Urinary bladder (tissue), 4 donors: Measurements from ENCODE around the gene MAB21L4. TPM values are rescaled to one million over a fixed set of nuclear protein-coding genes. Genes with fewer than 3 reads are reported as not detected.
A peak's percentile ranks its signal among the peaks of the same experiment; 100 is the strongest.
"Not testable (repeated sequence)": the region's sequence is repeated elsewhere in the genome, so short reads cannot be mapped to it uniquely, and the experiment has no call there.

Experiments
- DNase-seq: peaks from one replicate; pipeline ENCODE4 v3.0.0-alpha.2; 2015; ENCODE audit errors: extremely low spot score
- H3K27ac ChIP-seq: one replicate; pipeline ENCODE4 v1.5.1; 2013; ENCODE audit warnings: low read depth, mild to moderate bottlenecking, moderate library complexity
- H3K36me3 ChIP-seq: one replicate; pipeline ENCODE4 v1.6.1; 2013; ENCODE audit warnings: mild to moderate bottlenecking, moderate library complexity; ENCODE audit not compliant: insufficient read depth
- H3K4me1 ChIP-seq: one replicate; pipeline ENCODE4 v1.6.1; 2013; ENCODE audit warnings: mild to moderate bottlenecking, moderate library complexity; ENCODE audit not compliant: insufficient read depth
- H3K4me3 ChIP-seq: one replicate; pipeline ENCODE4 v1.5.1; 2013; ENCODE audit warnings: low read depth, low read length
- WGBS: extraction: QIAGEN DNeasy Blood & Tissue Kit; methylation state at CpG from one replicate; pipeline ENCODE4 v1.1.7; 2013; 5-methylcytosine and 5-hydroxymethylcytosine counted together
- polyA plus RNA-seq: library from polyadenylated mRNA; stranded (reverse); fragments of 200-250 nt; gene quantifications from one replicate; pipeline ENCODE4 v1.2.3, GENCODE V29; 2013
- total RNA-seq: library from RNA; depleted of rRNA; stranded (reverse); fragments of >200 nt; gene quantifications from one replicate; pipeline ENCODE4 v1.2.3, GENCODE V29; 2014
- donor health status: healthy with polysubstance abuse.
- donor health status: healthy.

MAB21L4 gene
- total and polyA plus RNA-seq, 2 donors: 0.42 to 1.2 TPM

DNA sequence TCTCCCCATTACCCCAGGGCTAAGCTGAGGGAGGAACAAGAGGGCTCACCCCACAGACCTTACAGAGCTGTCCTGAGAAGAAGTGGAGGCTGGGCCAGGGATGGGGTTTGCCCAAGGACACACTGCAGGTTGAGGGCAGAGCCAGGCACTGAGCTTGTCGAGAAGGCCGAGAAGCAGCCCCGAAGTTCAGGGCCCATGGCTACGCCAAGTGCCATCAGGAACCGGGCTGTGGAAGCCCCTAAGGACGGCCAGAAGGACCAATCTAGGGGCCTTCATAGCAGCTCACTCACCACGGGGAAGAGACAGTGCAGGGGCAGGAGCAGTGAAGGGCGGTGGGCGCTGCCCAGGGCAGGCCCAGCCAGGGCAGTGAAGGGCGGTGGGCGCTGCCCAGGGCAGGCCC, 45.9 kb downstream of the MAB21L4 start:
- Histone ChIP-seq H3K36me3 (no peaks in the 10 kb centered on the region), H3K27ac (no peak overlapping the region), H3K4me1 (no peaks in the 10 kb centered on the region), H3K4me3 (no peak overlapping the region)
- DNase-seq: no peak
- WGBS: 89% methylated on average over 11 of the region's 11 CpGs

DNA sequence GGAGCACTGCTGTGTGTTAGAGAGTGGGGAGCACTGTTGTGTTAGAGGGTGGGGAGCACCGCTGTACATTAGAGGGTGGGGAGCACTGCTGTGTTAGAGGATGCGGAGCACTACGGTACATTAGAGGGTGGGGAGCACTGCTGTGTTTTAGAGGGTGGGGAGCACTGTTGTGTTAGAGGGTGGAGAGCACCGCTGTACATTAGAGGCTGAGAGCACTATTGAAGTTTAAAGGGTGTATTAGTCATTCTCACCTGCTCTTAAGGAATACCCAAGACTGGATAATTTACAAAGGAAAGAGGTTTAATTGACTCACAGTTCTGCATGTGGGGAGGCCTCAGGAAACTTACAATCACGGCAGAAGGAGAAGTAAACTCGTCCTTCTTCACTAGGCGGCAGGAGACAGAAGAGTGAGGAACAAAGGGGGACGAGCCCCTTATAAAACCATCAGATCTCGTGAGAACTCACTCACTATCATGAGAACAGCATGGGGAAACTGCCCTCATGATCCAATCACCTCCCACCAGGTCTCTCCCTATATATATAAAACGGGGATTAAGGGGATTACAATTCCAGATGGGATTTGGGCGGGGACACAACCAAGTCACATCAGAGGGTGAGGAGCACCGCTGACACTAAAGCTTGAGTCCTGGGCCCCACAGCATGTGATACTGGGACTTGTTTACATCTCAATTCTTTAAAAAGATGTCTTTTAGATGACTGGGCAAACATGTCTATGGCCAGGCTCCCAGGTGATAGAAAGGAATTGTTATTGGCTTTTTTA, 46.9 kb downstream of the MAB21L4 start:
- H3K4me3 ChIP-seq: no peak overlapping the region
- 56% methylated on average over 12 of the region's 12 CpGs for WGBS
- H3K27ac ChIP-seq: no peak overlapping the region
- DNase-seq: no peak
- H3K4me1 ChIP-seq: no peaks in the 10 kb centered on the region
- H3K36me3 ChIP-seq: no peaks in the 10 kb centered on the region

DNA sequence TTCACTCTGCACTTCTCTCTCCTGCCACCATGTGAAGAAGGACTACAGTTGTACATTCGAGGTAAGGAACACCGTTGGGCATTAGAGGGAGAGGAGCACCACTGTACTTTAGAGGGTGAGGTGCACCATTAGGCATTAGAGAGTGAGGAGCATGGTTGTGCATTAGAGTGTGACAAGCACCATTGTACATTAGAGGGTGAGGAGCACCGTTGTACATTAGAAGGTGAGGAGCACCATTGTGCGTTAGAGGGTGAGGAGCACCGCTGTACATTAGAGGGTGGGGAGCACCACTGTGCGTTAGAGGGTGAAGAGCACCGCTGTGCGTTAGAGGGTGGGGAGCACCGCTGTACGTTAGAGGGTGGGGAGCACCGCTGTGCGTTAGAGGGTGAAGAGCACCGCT, 48.1 kb downstream of the MAB21L4 start:
- Histone ChIP-seq H3K4me3 (no peak overlapping the region), H3K4me1 (no peaks in the 10 kb centered on the region), H3K27ac (no peak overlapping the region), H3K36me3 (no peaks in the 10 kb centered on the region)
- WGBS: 90% methylated on average over 13 of the region's 13 CpGs
- no peak for DNase-seq

DNA sequence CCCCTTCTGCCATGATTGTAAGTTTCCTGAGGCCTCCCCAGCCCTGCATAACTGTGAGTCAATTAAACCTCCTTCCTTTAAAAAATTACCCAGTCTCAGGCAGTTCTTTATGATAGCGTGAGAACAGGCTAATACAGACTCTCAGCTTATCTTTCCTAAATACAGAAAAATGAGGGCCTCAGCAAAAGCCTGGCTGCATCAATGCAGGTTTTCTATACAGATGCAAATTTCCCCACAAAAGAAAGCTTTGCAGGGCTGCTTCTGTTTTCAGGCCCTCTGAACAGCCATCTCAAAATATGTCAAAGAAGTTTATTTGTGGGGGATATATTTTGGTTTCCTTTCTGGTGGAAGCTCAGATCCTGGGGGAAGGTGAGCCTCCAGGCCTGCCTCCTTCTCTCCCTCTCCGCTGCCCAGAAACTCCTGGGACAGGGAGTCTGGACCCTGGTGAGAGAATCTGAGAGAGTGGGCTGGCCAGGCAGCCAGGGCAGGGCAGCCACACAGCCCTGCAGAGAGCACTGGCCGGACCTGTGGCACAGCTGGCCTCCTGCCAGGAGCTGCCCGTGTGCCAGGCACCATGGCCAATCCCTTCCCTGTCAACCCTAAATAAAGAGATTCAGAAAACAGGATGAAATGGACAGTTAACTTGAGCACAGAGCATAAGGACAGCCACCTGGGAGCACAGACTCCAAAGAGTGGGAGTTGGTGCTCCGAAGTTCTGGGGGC, 48.9 kb downstream of the MAB21L4 start:
- no peaks in the 10 kb centered on the region for H3K36me3 ChIP-seq

DNA sequence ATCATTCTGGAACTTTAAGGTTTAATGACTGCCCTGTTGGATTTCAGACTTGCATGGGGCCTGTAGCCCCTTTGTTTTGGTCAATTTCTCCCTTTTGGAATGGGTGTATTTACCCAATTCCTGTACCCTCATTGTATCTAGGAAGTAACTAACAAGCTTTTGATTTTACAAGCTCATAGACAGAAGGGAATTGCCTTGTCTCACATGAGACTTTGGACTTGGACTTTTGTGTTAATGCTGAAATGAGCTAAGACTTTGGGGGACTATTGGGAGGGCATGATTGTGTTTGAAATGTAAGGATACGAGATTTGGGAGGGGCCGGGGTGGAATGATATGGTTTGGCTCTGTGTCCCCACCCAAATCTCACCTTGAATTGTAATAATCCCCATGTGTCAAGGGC, 49.6 kb downstream of the MAB21L4 start:
- H3K27ac ChIP-seq, H3K4me1 ChIP-seq, H3K36me3 ChIP-seq, H3K4me3 ChIP-seq, DNase-seq: not testable (repeated sequence)
- 82% methylated on average over 2 of the region's 2 CpGs for WGBS

More for the DNA sequence above, 48.9 kb downstream of the MAB21L4 start:
- Histone ChIP-seq H3K4me3 (no peak overlapping the region), H3K4me1 (no peaks in the 10 kb centered on the region), H3K27ac (no peak overlapping the region)
- WGBS: 78% methylated on average over 5 of the region's 5 CpGs
- no peak for DNase-seq

DNA sequence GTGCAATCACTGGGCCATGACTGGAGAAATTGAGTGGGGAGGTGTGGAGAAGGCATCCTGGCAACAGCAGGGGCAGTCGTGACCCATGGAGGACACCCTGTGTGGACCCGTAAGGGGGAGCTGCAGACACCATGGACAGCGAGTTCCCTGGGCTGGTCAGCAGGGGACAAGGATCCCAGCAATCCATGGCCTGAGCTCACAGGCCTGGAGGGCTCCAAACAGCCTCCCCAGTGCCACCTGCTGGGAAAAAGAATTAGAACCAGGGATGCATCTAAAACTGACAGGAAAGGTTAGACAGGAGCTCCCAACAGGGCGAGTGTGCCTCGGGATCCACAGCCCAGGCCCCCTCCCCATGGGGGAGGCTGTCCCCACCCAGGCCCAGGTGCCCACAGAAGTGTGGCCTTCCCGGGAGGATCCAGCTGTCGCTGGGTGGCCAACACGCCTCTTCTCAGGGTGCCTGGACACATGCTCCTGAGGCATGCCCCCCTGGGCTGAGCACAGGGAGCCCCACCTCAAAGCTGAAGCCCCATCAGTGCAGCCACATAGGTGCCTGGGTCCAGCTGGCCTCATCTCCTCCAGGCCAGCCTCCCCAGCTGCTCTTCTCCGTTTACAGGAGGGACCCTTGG, 55.4 kb downstream of the MAB21L4 start:
- peak; percentile 37 for DNase-seq
- Histone ChIP-seq H3K27ac (no peak overlapping the region), H3K4me3 (no peak overlapping the region), H3K4me1 (no peaks in the 10 kb centered on the region), H3K36me3 (no peaks in the 10 kb centered on the region)
- 41% methylated on average over 9 of the region's 9 CpGs for WGBS

DNA sequence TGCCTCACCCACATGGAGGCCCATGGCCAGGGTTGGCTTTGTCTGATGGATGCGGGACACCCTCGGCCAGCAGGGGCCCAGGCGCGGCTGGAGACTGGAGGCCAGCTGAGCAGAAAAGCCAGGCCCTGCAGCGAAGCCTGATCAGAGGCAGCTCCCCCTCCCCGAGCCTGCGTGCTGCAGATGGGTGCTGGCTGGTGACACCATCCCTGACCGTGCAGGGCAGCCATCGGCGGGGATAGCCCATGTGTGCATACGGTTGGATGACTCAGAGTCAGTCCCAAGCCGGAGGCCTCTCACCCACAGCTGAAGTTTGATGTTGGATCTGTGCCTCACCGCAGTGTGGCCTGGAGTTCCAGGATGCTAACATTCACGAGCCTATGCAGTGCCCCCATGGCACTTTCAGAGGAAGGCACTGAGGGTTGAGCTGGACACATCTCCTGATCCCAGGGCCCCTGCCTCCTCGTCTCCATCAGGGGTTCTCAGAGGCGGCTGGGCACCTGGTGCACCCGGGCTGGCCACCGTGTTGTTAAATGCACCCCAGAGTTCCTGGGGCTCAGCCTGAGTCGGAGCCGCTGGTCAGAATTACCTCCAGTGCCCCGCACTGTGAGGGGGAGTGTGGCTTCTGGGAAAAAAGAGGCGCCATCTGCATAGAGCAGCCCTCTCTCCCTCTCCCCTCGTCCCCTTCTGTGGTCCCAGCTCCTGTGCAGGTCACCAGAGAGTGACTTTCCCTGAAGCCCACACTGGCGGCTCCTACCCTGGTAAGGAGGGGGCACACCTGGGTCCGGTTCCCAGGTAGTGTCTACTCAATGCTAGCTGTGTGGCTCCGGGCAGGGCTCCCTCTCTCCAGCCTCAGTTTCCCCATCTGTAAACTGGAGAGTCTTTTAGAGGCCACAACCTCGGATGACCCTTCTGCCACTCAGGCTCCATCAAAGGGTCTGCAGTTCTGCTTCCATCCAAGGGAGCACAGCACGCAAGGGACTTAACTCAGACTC, 56.5 kb downstream of the MAB21L4 start:
- 87% methylated on average over 28 of the region's 28 CpGs for WGBS
- DNase-seq: no peak
- Histone ChIP-seq H3K4me1 (no peaks in the 10 kb centered on the region), H3K36me3 (no peaks in the 10 kb centered on the region), H3K4me3 (no peak overlapping the region), H3K27ac (no peak overlapping the region)

DNA sequence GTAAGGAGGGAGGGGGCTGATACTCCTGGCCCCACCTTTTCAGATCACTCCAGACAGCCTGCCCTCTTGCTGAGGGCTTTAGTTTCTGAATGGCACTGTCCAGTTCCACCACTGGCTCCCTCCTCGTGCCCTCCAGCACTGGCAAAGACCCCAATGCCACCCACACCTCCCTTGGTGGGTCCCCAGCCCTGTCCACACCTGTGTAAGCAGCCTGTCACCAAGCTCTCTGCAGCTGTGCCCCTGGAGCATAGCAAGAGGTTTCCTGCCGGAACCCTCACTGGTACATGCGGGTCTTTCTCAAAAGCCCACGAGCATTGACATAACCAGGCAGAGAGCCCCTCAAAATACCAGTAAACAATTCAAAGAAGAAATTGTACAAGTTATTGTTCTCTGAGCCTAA, 58.3 kb downstream of the MAB21L4 start:
- no peak for DNase-seq
- H3K36me3 ChIP-seq: no peaks in the 10 kb centered on the region
- no peak overlapping the region for H3K4me3 ChIP-seq
- WGBS: 74% methylated on average over 4 of the region's 4 CpGs
- H3K27ac ChIP-seq: no peak overlapping the region
- H3K4me1 ChIP-seq: no peaks in the 10 kb centered on the region

DNA sequence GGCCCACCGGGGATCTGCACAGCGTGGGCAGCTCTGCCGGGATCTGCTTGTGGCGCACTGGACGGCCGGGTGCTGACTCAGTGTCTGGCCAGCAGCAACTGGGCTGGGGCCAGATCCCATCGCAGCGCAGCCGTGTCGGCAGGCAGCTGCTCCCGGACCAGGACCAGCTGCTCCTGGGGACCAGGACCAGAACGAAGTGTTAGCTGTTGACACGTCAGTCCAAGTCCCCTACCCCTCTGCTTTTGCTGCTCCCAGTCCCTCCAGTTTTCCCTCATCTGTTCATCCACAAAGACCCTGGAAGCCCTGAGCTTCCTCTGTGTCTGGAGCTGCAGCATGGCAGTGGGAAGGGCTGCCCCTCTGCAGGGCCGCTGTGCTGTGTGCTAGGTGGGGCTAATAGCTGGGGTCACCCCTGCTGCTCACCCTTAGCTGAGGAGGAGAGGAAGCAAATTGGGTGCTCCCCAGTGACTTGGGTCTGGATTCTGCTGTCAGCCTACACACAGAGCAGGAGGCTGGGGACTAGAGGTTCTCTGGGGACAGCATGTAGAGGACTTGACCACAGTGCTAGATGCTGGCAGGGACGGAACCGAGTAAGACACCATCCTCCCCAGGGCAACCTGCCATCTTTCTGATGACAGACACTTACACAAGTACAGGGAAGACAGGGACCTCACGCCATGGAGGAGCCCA, 59.0 kb downstream of the MAB21L4 start:
- H3K4me3 ChIP-seq: no peak overlapping the region
- WGBS: 33% methylated on average over 17 of the region's 17 CpGs
- DNase-seq: no peak
- no peaks in the 10 kb centered on the region for H3K36me3 ChIP-seq
- H3K27ac ChIP-seq: no peak overlapping the region
- no peaks in the 10 kb centered on the region for H3K4me1 ChIP-seq

Other genes starting within 250 kb of the MAB21L4 start
- not detected for gene AQP12B, start 213.3 kb downstream of the MAB21L4 start, total RNA-seq
- not detected for gene AQP12B, start 213.3 kb downstream of the MAB21L4 start, polyA plus RNA-seq
- not detected for gene AQP12A, start 204.3 kb downstream of the MAB21L4 start, total RNA-seq
- not detected for gene AQP12A, start 204.3 kb downstream of the MAB21L4 start, polyA plus RNA-seq
- gene KIF1A, start 75.9 kb downstream of the MAB21L4 start, total RNA-seq: 5.2 TPM
- gene KIF1A, start 75.9 kb downstream of the MAB21L4 start, polyA plus RNA-seq: 1.2 TPM
- gene AGXT, start 27.3 kb downstream of the MAB21L4 start, total RNA-seq: not detected
- 0.49 TPM for gene AGXT, start 27.3 kb downstream of the MAB21L4 start, polyA plus RNA-seq
- gene CROCC2, start 10.2 kb upstream of the MAB21L4 start, total RNA-seq: not detected
- gene CROCC2, start 10.2 kb upstream of the MAB21L4 start, polyA plus RNA-seq: 0.08 TPM
- gene SNED1, start 102.5 kb upstream of the MAB21L4 start, total RNA-seq: 11.5 TPM
- gene SNED1, start 102.5 kb upstream of the MAB21L4 start, polyA plus RNA-seq: 17.1 TPM
- gene MTERF4, start 206.1 kb upstream of the MAB21L4 start, total RNA-seq: 41.3 TPM
- gene MTERF4, start 206.1 kb upstream of the MAB21L4 start, polyA plus RNA-seq: 35.7 TPM